HG02870 (cell line): ENCODE measurements around the gene CACNA2D3.

ENCODE experiments used
- ATAC-seq: cut with Tn5 transposase; IDR thresholded peaks from one replicate; pipeline ENCODE4 v1.9.1; 2021; ENCODE audit warnings: mild to moderate bottlenecking, moderate library complexity; ENCODE audit not compliant: unreplicated experiment

Gene CACNA2D3

GRCh38 chr3:54262946-54263345 lies 140.6 kb downstream of the CACNA2D3 start:
- no peak for ATAC-seq

DNA sequence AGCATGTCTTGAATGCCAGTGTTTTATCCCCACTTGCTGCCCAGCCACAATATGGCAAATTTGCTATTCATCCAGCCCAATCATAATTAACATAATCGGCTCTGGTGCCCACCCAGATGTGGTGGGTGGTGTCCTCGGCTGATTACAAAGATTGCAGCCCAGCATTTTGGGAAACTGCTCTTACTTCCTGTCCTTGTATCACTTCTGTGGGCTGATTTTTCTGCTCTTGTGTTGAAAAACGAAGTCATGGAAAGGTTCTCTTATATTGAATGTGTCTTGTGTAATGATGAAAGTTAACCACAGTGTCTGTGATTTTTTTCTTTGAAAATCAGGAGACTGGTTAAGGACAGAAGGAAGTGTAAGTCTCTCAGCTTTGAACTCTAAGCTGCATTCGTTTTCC lies 141.7 kb downstream of the CACNA2D3 start:
- no peak for ATAC-seq

DNA sequence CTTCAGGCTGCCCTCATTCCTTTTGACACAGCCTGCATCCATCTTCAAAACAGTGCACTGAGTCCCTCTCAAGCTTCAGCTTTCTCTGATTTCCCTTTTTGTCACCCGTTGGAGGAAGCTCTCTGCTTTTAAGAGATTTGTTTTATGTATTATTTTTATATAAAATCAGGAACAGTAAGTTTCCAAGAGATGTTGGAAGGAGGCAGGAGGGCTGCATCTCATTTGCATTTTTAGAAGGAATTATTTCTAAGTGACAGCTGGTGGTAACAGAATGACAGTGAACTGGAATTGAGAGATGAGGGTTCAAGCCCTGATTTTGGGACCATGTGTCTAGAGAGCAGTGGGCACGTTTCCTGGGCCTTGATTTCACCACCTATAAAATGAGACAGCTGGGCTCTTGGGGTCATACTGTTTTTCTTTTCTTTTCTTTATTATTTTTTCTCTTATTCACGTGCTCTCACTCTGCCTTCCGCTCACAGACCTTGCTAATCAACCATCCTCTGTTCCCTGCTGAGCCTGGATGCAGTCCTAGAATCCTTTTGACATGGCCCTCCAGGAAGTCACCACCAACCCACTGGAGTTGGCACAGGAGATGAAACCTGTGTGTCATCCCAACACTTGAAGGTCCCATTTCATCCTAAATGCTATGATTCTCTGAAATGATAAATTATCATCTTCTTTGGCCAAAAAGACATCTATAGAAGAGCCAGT lies 148.6 kb downstream of the CACNA2D3 start:
- no peak for ATAC-seq

DNA sequence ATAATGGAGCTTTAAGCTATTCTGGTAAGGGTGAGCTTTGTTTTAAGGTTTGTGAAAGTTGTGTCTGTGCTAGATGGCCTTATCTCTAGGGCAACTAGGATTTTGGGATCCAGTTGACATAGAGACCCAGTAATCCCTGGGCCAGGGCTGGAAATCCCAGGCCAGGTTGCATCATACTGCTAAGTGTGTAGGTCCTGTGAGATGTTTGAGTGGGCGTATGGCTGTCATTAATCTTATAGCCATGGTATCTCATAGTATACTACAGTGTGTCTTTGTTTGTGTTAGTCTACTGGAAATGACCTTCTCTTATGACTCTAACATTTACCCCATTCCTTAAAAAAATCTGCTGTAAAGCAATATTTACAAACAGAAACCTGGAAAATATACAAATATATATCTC lies 151.4 kb downstream of the CACNA2D3 start:
- ATAC-seq = no peak

- no peak for ATAC-seq
Observed at GRCh38 chr3:54274607-54275006, 152.3 kb downstream of the CACNA2D3 start.

GRCh38 chr3:54279005-54279583 lies 156.7 kb downstream of the CACNA2D3 start:
- no peak for ATAC-seq

- no peak for ATAC-seq
Observed at GRCh38 chr3:54283470-54283869, 161.1 kb downstream of the CACNA2D3 start.

DNA sequence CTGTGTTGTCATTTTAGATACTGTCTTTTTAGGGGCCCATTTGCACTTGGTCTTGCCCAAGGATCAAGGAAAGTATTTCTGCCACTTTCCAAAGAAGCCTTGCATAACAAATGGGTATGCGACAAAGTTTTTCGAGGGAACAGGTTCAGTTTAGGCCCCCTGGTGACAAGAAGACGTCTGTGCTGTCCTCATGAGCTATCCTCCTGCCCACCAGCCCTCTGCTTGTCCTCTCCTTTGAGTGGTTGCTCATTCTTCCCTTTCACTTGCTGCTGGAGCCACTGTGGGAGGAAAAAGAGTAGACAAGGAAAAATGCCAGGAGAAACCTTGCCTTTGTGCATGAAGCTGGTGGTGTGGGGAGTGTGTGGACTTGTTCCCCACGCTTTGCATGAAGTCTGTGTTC lies 171.9 kb downstream of the CACNA2D3 start:
- no peak for ATAC-seq

DNA sequence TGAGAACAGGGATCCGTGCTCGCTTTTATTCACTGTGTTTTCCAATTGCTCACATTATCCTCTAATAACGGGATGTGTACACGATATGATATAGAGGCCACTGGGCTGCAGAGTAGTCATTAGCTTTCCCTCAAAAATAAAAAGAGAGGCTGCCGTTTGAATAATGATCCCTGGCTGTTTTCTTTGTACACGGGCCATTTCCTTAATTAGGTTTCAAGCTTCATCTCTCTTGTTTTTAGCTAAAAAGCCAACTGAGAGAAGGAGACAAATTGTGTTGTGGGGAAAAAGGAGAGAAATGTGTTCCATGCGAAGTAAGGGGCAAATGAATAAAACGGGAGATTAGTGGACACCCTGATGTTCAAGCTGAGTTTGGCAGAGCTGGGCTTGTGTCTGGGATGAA lies 174.2 kb downstream of the CACNA2D3 start:
- no peak for ATAC-seq

- ATAC-seq = no peak
Observed at GRCh38 chr3:54299169-54299935, 177.0 kb downstream of the CACNA2D3 start.

- ATAC-seq = no peak
Observed at GRCh38 chr3:54303517-54304375, 181.4 kb downstream of the CACNA2D3 start.

DNA sequence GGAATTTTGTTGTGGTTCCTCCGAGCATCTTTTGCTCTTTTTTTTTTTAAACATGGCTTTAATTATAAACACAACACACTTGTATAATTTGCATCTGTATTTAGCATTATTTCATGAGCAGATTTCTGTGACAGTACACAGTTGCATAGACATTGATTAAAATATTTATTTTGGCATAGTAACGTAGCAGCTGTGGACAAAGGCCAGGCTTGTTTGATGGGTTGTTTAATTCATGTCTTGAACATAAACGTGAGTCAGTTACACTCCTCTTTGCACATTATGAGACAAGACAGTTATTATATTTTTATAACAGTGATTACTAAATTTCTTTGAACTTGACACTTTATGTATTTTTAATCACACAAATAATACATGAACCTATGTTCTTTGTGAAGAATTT lies 182.5 kb downstream of the CACNA2D3 start:
- ATAC-seq = no peak

GRCh38 chr3:54305409-54306099 lies 183.2 kb downstream of the CACNA2D3 start:
- ATAC-seq = no peak

- ATAC-seq = no peak
Observed at GRCh38 chr3:54307566-54308180, 185.3 kb downstream of the CACNA2D3 start.

DNA sequence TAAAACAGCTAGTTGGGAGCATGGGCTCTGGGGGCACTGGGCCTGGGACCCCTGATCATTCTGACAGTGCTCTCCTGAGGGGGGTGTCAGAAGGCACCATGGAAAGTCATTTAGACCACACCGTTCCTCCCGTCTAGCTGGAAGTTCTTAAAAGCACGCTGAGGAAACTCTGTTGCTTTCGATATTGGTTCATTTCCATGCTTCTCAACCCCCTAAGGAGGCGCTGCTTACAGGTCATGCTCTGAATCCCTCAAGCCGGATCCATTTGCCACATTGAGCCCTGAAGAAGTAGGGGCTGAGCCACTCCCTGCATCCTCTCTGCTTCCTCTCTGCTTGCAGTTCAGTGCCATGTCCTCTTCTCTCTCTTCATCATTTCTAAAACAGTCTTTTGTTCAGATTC lies 187.2 kb downstream of the CACNA2D3 start:
- ATAC-seq = no peak

GRCh38 chr3:54311211-54311747 lies 188.9 kb downstream of the CACNA2D3 start:
- ATAC-seq = no peak

GRCh38 chr3:54312156-54312899 lies 190.0 kb downstream of the CACNA2D3 start:
- no peak for ATAC-seq

DNA sequence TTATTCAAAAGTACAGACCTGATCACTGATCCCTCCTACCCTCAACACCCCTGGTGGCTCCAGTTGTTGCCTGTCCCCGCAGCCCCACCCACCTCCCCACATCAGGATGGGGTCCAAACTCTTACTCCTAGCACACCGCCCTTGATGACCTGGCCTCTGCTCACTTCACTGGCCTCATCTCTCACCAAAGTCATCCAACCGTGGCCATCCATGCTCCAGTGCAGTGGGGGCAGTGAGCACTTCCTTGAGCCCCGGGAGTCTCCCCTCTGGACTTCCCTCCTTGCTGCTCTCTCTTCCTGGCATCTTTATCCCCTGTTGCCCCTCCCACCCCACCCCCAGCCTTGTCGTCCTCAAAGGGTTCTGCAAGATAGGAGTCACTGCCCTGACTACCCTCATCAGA lies 191.1 kb downstream of the CACNA2D3 start:
- no peak for ATAC-seq

GRCh38 chr3:54321520-54321919 lies 199.2 kb downstream of the CACNA2D3 start:
- no peak for ATAC-seq
